COLO668 (cell line): Measurements from ENCODE around the gene ANKRD33B.
"Not testable (repeated sequence)": the region's sequence is repeated elsewhere in the genome, so short reads cannot be mapped to it uniquely, and the experiment has no call there.

Source experiments
- DNase-seq: peaks from one replicate; lab custom pipeline; 2025; ENCODE audit not compliant: unreplicated experiment; lab: John Stamatoyannopoulos, UW

The ANKRD33B gene

DNA sequence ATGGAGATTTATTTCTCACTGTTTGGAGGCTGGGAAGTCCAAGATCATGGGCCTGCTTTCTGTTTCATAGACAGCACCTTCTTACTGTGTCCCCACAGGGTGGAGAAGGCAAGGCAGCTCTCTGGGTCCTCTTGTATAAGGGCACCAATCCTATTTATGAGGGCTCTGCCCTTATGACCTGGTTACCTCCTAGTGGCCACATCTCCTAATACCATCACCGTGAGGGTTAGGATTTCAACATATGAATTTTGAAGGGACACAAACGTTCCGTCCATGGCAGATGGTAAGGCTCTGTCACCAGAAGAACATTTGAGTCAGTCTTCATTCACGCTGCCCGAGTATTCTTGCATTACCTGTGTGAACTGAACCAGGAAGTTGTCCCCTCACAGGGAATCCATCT is 48.4 kb downstream of the ANKRD33B start:
- DNase-seq: no peak

DNA sequence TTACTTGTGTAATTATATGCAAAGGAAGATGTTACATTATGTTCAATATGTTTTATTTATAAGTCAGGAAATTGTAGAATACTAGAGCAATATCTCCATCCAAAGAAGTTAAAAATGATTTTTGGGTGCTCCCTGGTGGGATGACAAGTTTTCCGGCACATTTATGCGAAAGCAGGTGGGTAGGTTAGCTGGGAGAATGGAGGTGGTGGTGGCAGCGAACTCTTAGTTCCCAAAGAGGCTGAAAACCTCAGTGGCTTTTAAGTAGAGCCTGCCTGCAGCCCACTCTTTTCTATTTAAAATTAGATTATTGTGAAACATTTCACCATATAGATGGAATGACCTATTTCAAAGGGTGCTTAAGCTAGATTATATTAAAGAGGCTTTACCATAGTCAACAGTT is 51.8 kb downstream of the ANKRD33B start:
- DNase-seq: no peak

GRCh38 chr5:10617103-10617502 is 53.2 kb downstream of the ANKRD33B start:
- DNase-seq: no peak

- DNase-seq: no peak
Observed at GRCh38 chr5:10618311-10618710, 54.4 kb downstream of the ANKRD33B start.

- no peak for DNase-seq
Observed at GRCh38 chr5:10619649-10620048, 55.8 kb downstream of the ANKRD33B start.

- DNase-seq: no peak
Observed at GRCh38 chr5:10620346-10620745, 56.5 kb downstream of the ANKRD33B start.

DNA sequence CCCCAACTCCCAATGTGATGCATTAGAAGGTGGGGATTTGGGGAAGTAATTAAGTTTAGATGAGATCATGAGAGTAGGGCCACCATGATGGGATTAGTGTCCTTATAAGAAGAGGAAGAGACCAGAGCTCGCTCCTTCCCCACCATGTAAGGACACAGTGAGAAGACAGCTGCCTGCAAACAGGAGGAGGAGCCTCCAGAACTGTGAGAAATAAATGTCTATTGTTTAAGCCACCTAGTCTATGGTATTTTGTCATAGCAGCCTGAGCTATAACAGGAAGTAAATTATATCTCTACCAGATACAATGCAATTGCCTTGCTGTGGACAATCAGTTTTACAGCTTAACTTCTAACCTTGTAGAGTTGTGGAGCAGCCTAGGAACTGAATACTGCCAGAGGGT is 58.0 kb downstream of the ANKRD33B start:
- DNase-seq: no peak

DNA sequence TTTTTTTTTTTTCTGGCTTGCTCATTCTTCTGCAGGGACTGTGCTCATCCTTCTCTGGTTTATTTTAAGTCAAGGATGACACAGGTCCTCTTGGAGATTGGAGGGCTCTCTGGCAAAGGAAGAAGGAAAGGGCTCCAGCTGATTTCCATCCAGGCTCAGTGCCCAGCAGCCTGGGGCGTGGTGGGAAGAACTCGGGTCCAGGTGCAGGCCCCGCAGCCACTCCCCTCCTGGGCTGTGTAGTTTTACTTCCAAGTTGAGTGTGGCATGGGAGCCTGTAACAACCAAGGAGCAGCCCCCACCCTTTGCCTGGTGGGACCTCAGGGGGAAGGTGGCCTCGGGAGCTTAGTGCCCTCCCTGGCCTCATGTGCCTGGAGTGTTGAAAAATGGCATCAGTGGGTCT is 58.9 kb downstream of the ANKRD33B start:
- DNase-seq: no peak

DNA sequence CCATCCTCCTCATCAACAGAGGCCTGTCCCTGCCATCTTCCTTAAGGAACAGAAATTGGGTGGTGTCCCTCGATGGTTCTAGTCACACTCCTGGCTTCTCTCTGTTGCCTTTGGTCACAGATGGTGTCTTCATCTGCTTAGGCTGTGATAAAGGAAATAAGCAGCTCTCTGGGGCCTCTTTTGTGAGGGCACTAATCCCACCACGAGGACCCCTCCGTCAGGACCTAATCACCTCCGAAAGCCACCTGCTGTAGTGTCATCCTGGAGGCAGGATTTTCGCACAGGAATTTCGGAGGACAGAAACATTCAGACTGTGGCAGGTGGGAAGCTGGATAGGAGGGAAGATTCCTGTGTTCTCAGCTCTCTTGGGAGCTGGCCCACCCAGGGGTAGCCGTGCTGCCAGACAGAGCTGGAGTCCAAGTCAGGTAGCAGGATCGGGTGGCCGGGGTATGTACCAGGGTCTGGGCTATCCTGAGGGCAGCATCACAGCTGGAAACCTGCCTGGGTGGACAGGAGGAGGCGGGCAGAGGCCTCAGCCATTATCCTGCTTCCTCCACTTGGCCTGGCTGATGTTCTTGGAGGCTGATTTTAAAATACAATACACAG is 59.5 kb downstream of the ANKRD33B start:
- DNase-seq: no peak

GRCh38 chr5:10624206-10624605 is 60.3 kb downstream of the ANKRD33B start:
- DNase-seq: no peak

GRCh38 chr5:10624679-10625078 is 60.8 kb downstream of the ANKRD33B start:
- DNase-seq: no peak

- DNase-seq: no peak
Observed at GRCh38 chr5:10625700-10626472, 62.0 kb downstream of the ANKRD33B start.

GRCh38 chr5:10626473-10627013 is 62.7 kb downstream of the ANKRD33B start:
- no peak for DNase-seq

DNA sequence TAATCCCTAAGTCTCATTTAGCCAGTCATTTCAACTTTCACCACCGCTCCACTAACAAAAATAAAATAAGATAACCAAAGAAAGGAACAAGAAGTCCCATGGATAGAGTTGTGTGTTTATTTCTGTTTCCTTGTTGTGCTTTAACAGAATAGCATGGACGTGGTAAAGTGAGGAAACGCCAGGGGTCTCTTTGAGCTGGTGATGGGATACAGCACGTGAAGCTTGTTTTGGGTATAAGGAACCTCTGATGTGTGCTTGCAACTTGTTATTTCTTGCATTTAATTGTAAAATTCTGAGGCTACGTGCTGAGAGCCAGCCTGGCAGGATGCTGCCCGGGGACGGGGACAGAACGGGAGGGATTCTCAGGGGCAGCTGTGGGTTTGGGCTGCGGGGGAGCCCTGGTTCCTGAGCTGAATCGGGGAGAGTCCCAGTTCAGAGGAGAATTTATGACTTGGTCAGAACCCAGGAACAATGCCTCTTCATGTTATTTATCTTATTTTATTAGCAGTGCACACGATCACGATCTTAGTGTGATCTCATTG is 63.4 kb downstream of the ANKRD33B start:
- DNase-seq: no peak

DNA sequence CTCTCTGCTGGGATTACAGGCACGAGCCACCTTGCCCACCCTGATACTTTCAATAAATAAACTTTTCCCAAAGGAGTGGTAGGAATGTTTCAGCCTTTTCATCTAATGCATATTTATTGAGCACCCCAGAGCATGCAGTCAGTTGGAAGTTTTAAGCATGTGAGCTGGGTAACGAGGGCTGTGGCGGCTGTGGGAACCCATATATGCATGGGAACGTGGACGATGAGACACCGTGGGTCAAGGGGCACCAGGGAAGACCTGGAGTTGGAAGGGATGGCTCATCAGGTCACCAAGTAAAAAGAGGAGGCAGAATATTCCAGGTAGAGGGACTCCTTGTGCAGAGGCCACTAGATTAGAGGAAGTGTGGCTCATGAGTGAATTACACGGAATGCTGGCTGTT is 64.7 kb downstream of the ANKRD33B start:
- no peak for DNase-seq

GRCh38 chr5:10629682-10630081 is 65.8 kb downstream of the ANKRD33B start:
- no peak for DNase-seq

- no peak for DNase-seq
Observed at GRCh38 chr5:10630126-10630525, 66.3 kb downstream of the ANKRD33B start.

GRCh38 chr5:10630744-10631143 is 66.9 kb downstream of the ANKRD33B start:
- not testable (repeated sequence) for DNase-seq

- no peak for DNase-seq
Observed at GRCh38 chr5:10631316-10631996, 67.6 kb downstream of the ANKRD33B start.

DNA sequence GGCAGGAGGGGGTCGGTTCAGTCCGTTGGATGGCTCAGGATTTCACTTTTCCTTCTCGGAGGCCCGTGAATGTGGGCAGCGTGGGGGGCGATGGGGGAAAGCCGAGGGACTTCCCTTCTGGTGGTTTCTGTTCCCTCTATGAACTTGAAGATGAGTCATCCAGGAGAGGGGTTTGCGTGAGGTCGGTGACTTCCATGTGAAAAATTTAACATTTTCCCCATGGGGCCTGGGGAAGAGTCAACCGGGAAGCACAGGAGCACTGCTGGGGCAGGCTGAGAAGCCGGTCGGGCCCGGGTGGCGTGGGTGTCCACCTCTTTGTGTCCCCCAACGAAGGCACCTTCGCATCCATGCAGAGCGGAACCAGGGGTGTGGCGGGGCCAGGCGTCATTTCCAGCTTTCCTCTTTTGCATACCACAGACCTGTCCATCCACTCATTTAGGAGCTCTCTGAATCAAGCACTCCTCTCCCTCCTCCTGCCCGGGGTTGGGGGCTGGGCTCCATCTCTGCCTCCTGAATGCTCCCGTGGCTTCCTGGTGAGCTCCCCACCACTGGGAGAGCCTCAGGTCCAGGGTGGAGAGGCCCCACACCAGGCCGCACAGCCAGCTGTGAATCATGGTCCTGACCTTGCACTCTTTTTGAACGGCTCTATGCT is 68.4 kb downstream of the ANKRD33B start:
- DNase-seq: no peak
